ENCODE results near the gene MYH7. TPM values are rescaled to one million over a fixed set of nuclear protein-coding genes. Genes with fewer than 3 reads are reported as not detected.

Gene MYH7
- total RNA-seq, 1 donor from 2014 or later = not detected

DNA sequence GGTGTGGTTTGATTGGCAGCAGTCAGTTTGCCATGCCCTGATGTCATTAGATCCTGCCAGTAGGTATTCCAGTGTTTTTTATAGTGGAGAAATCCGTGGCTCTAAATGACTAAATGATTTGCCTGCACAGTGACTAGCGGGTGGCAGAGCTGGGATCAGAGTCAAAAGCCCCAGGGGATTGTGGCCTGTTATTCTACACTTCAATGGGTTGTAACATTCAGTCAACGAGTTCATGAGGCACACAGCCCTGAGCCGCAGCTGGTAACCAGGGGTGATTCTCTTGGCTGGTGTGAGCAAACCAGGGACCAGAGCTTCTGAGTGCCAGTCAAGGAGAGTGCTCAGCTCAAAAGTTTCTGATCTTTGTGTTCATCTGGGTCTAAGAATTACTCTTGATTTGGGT lies 29.2 kb downstream of the MYH7 start:
- DNase-seq (ENCODE audit: low read depth) = no peak
- TF ChIP-seq, protein P1, sequence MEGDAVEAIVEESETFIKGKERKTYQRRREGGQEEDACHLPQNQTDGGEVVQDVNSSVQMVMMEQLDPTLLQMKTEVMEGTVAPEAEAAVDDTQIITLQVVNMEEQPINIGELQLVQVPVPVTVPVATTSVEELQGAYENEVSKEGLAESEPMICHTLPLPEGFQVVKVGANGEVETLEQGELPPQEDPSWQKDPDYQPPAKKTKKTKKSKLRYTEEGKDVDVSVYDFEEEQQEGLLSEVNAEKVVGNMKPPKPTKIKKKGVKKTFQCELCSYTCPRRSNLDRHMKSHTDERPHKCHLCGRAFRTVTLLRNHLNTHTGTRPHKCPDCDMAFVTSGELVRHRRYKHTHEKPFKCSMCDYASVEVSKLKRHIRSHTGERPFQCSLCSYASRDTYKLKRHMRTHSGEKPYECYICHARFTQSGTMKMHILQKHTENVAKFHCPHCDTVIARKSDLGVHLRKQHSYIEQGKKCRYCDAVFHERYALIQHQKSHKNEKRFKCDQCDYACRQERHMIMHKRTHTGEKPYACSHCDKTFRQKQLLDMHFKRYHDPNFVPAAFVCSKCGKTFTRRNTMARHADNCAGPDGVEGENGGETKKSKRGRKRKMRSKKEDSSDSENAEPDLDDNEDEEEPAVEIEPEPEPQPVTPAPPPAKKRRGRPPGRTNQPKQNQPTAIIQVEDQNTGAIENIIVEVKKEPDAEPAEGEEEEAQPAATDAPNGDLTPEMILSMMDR (conservative IDR thresholded peaks at IDR 0.05; ENCODE audit: low read depth, low read length) = no peak
- H3K4me3 ChIP-seq (ENCODE audit: low read depth, low read length) = no peak overlapping the region

DNA sequence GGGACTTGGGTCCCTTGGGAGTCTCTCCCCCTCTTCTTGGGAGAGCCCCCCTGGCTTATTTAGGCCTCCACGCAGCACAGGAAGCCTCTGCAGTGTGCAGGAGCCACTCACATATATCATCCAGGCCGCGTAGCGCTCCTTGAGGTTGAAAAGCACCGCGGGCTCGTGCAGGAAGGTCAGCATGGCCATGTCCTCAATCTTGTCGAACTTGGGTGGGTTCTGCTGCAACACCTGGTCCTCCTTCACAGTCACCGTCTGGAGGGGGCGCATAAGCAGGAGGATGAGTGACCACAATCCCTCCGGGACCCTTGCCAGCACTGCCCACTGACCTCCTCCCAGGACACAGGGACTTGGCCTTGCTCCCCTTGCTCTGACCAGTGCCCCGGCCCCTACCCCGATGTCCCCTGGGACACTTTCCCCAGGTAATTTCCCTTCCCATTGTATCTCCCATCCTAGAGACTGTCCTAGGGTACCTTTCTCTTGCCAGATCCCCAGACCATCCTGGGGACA lies 29.9 kb downstream of the MYH7 start:
- TF ChIP-seq, protein P1 (conservative IDR thresholded peaks at IDR 0.05; ENCODE audit: low read depth, low read length) = no peak
- no peak for DNase-seq (ENCODE audit: low read depth)
- H3K4me3 ChIP-seq (ENCODE audit: low read depth, low read length) = no peak overlapping the region

DNA sequence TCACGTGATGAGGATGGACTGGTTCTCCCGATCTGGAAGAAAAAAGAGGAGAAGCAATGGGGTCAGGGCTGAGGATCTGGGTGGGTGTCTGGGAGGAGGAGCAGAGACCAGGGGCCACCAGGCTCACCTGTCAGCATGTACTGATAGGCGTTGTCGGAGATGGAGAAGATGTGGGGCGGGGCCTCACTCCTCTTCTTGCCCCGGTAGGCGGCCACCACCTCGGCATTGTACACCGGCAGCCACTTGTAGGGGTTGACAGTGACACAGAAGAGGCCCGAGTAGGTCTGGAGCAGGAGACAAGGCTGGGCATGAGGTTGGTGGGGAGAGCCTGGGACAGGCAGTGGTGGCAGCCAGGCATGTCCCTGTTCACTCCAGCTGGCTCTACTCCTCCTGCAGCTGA lies 30.4 kb downstream of the MYH7 start:
- H3K4me3 ChIP-seq (ENCODE audit: low read depth, low read length) = no peak overlapping the region
- TF ChIP-seq, protein P1 (conservative IDR thresholded peaks at IDR 0.05; ENCODE audit: low read depth, low read length) = no peak
- no peak for DNase-seq (ENCODE audit: low read depth)

DNA sequence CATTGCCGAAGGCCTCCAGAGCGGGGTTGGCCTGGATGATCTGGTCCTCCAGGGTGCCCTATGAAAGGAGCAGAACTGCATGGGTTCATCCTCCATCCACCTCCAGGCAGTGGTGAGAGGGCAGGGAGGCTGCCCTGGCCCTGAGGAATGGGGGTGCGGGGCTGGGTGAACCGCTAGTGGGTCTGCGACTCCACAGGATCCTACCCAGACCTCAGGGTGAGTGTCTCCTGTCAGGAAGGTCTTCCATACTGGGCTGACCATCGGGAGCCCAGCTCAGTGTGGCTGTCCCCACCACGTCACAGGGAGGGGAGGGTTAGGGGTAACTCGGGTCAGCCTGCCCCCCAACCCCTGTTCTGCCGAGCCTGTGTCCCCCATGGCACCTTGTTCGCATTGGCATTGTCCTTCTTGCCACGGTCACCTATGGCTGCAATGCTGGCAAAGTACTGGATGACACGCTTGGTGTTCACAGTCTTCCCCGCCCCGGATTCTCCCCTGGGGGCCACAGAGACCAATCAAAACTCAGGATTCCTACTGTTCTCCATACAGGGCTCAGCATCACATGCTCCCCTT lies 31.0 kb downstream of the MYH7 start:
- TF ChIP-seq, protein P1 (conservative IDR thresholded peaks at IDR 0.05; ENCODE audit: low read depth, low read length) = no peak
- DNase-seq (ENCODE audit: low read depth) = no peak

DNA sequence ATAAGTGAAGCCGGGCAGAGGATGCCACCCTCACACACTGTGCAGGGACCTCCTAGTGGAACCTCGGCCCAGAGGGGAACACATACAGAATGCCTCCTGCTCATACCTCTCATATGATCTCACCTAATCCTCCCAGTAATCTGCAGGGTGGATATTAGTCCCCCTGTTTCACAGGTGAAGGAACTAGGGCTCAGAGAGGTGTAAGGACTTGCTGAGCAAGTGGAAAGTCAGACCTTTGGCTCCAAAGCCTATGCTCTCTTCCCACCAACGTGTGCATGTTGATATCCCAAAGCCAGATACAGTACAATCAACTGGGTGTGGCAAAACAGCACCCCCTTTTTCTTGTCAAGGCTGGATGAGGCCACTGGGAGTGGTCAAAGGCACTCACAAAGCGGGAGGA lies 31.6 kb downstream of the MYH7 start:
- TF ChIP-seq, protein P1 (conservative IDR thresholded peaks at IDR 0.05; ENCODE audit: low read depth, low read length) = no peak
- DNase-seq (ENCODE audit: low read depth) = no peak
- no peak overlapping the region for H3K4me3 ChIP-seq (ENCODE audit: low read depth, low read length)

More for the DNA sequence above, 31.0 kb downstream of the MYH7 start:
- no peak overlapping the region for H3K4me3 ChIP-seq (ENCODE audit: low read depth, low read length)

DNA sequence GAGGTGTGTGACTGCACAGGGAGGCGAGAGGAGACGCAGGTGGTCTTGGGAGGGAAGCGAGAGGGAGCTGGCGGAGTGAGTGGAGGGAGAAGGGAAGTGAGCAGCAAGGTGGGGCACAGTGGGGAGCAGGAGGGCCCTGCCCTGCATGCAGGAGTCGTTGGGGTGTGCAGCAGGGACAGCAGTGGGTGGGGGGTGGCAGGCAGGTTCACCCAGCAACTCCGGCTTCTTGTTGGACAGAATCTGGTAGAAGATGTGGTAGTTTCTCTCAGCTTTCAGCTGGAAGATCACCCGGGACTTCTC lies 32.4 kb downstream of the MYH7 start:
- H3K4me3 ChIP-seq (ENCODE audit: low read depth, low read length) = no peak overlapping the region
- DNase-seq (ENCODE audit: low read depth) = no peak
- TF ChIP-seq, protein P1 (conservative IDR thresholded peaks at IDR 0.05; ENCODE audit: low read depth, low read length) = no peak
